IPS-NIHi11 (cell line): ENCODE data around the gene SPRED2.

Source experiments
- DNase-seq: peaks from one replicate; pipeline ENCODE4 v3.0.0; 2012; ENCODE audit warnings: mixed read lengths, low spot score

SPRED2 gene

DNA sequence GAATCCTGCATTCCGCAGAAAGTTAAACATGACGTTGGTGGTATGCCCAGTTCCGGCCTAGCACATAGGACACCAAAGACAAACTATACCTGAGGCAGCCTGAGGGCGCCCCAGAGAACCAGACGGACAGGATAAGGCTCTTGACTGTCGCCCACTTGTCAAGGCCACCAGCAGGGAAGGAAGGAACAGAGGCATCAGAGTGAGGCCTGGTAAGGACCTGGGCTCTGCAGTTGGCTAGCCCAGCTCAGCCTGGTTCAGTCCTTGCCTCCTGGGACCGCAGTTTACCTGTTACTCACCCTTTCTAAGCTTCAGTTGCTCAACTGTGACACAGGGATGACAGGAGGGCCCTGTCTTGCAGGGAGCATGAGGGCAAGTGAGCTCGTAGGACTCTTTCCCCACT lies 122.7 kb downstream of the SPRED2 start:
- DNase-seq: no peak

DNA sequence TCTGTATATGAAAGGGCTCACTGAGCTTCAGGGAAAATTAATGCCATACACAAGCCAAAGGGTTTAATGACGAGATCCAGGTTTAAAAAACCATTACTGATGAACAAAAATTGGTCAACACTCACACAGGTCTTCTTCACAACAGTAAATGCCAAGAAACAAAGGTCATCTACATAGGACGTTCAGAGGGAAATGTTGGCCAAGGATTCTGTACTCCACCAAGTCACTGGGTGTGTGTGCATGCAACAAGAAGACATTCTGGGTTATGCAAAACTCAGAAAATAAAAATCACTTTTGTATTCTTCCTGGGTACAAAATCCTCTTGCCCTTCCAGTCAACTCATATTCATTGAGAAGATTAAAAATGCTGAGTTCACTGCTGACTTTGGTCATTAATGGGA lies 126.5 kb downstream of the SPRED2 start:
- no peak for DNase-seq

DNA sequence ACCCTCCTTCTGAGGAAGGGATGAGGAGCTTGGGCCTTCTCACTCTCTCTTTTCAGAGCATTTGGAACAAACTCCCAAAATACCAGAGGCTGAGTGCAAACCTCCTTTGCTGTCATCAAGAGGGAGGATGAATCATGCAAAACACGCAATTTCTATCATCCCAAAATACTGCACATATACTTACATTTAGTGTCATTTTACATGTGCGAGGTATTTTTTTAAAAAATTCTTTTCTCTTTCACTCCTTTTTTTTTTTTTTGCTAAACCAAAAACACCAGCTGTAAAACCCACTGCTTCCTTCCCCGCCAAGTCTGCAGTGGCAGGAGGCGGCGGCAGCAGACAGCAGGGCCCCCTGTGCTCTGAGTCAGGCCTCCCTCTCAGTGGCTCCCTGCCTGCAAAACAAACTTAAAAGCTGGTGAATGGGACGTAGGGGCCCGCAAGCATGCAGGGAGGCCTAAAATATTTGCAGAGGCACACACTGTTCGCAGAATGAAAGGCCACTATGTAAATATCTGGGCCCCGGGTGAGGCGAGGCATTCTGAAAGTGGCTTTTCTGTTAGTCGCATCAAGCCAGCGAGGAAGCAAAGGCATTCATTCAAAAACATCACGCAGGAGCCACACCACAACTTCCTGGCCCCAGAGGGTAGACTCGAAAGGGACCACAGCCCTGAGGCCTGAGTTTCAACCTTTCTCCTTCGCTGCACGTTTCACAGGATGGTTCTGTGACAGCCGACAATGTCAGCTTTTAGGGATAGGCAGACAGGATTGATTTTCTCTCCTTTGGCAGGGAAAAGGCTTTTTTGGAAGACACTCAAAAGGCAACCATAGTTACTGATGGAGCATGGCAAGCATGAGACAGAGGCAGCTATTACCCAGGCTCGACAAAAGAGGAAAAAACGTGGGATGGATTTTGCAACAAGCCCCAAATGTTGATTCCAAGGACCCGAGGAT lies 131.4 kb downstream of the SPRED2 start:
- DNase-seq: peak; percentile 72

DNA sequence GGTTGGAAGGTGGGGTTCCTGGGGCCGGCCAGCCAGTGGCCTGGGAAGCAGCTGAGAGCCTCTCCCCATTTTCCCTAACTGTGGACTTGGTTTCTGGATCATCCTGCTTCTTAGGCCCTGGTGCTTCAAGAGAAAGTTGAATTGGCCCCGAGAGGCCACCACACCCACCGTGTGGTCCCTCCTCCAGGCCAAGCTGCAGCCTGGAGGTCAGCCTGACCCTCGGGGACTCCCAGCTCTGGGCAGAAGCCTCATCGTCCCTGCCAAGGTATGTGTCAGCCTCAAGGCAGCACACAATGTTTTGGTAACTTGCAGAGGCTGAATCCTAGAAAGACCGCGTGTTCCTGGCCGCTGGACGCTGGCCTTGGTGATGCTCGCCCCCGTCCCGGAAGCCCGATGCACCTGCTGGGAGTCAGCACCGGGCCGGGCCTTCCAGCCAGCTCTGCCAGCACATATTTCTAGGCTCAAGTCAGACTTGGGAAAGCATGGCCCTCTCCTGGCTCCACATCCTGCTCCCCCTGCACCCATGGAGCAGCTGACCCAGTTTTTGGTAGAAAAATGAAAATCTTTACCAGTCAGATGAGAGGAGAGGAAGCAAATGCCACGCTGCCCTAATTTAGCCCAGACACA lies 132.2 kb downstream of the SPRED2 start:
- DNase-seq: peak; percentile 35

DNA sequence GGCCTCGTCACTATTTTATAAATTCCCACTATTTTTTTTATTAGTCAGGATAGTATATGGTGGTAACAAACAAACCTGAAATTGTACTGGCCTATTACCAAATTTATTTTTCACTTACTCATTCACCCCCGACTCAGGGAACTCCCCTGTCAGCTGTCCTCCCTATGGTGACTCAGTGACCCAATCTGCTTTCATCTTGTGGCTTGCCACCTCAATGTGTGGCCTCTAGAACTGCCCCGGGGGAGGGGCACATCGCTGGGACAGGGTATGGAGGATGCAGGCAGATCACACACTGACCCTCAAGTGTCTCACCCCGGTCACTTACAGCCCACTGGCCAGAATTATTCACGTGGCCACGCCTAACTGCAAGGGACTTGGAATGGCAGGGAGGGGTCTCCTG lies 133.2 kb downstream of the SPRED2 start:
- no peak for DNase-seq

DNA sequence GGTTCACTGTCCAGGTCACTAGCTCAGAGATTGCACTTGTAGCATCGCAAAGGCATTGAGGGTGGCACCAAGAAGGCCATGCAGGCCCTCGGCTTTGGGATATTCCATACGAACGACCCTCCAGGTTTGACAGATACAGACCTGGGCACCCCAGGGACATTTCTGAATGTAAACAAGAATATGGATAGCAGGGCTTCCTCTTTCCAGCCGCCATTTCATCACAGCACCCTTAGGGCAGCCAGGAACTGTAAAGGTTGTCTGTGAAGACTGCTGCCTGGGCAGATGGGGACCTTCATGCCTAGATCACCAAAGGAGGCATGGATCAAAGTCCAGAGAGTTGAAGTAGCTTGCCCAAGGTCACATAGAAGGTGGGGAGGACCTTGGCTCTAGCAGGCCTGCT lies 134.3 kb downstream of the SPRED2 start:
- no peak for DNase-seq

DNA sequence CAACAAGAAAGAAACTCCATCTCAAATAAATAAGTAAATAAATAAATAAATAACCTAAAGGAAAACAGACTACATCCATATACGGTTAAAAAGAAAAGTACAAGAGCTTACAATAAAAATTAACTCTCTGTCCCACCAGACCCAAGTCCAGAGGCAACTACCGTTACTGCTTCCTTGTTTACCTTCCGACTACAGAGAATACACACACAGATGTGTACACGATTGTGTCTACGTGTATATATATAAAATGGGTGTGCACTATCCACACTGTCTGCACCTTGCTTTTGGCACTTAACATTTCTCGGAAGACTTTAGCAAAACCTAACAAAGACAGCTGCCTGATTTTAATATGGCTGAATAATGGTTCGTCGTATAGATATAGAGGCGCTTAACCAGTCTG lies 134.9 kb downstream of the SPRED2 start:
- no peak for DNase-seq

DNA sequence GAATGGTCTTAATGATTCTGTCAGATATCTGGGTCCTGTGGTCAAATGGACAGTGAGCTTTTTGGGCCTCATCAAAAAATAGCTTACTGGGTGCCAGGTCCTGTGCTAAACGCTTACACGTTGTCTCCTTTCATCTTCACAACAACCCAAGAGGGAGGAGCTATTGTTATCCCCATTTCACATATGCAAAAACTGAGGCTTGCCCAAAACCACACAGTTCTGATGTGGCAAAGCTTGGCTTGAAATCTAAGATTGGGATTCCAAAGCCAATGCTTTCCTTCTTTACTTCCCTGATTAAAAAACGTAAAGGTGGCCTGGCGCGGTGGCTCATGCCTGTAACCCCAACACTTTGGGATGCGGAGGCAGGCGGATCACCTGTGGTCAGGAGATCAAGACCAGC lies 135.4 kb downstream of the SPRED2 start:
- no peak for DNase-seq

DNA sequence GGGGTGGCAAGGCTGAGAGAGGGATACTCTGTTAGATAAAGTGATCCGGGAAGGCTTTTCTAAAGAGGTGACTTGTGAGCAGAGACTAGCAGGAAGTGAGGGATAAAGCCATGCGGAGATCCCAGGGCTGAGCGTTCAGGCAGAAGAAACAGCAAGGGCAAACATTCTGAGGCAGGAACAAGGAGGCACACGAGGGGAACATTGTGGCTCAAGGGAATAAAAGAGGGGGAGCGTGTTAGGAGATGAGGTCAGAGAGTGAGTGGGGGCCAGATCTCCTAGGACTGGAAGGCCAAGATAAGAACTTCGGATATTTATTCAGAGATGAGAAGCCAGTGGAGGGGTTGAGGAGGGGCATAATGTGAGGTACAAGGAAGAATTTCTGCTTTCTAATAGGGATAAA lies 137.7 kb downstream of the SPRED2 start:
- DNase-seq: no peak

DNA sequence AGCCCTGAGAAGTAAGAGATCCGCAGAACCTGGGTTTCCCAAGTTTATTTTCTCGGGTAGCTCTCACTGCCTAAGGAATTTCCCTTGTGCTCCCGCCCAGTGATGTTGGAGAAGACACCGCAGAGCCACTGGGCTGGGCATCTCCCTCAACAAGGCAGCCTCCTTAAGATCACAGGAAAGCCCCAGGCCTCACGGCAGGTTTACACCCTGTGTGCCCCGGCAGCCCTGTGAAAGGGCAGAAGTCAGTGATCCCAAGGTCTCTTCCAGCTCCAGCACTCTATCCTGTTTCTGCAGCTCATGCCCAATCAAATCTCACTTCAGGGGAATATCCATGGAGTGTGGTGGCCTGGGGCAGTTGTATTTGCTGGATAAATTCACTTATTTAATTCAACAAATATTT lies 138.3 kb downstream of the SPRED2 start:
- no peak for DNase-seq

DNA sequence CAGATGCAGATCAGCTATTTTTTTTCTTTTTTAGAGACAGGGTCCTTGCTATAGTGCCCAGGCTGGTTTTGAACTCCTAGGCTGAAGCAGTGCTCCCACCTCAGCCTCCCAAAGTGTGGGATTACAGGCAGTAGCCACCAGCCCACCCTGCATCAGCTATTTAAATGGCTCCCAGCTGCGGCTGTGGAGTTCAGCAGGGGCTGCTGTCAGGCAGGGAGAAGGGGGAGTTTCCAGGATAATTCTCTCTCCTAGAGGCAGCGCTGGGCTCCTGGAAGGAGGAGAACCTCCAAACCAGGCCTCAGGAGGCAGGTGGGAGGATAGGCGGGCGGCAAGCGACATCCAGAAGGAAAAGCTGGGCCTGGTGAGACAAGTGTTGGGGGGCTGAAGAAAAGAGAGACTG lies 139.0 kb downstream of the SPRED2 start:
- no peak for DNase-seq

DNA sequence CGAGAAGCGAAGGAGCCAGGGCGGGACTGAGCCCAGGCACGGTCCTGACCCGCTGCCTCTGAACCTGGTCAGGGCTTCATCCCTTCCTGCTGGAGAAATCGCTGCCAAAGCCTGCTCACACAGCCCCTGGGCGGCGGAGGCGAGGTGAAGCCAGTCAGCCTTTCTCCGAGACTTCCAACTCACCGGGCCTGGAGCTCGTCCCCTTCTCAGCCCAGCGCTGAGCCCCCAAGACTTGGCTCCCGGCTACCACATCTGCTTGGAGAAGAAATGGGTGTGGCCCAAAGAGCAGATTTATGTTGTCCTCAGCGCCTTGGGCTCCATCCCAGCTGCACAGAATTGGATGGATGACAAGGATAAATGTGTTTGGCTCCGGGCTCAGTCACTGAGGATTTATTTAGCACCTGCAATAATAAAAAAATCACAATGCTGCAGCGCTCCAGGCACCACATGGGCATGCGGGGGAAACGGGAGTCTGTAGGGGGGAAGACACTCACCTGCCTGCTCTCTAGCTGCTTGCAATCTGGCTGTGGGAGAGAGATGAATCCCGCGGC lies 139.9 kb downstream of the SPRED2 start:
- no peak for DNase-seq

DNA sequence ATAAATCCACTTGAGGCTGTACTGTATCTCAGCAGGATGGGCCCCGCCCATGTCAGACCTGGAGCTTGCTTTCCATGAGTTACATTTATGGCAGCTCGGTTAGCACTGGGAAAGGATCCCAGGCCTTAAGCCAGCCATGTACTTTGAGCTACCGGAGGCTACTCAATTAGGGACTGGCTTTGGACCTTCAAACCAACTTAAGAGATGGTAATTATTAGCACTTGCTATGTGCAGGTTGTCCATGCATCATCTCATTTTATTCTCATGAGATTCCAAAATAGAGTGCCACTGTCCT lies 140.3 kb downstream of the SPRED2 start:
- DNase-seq: no peak

DNA sequence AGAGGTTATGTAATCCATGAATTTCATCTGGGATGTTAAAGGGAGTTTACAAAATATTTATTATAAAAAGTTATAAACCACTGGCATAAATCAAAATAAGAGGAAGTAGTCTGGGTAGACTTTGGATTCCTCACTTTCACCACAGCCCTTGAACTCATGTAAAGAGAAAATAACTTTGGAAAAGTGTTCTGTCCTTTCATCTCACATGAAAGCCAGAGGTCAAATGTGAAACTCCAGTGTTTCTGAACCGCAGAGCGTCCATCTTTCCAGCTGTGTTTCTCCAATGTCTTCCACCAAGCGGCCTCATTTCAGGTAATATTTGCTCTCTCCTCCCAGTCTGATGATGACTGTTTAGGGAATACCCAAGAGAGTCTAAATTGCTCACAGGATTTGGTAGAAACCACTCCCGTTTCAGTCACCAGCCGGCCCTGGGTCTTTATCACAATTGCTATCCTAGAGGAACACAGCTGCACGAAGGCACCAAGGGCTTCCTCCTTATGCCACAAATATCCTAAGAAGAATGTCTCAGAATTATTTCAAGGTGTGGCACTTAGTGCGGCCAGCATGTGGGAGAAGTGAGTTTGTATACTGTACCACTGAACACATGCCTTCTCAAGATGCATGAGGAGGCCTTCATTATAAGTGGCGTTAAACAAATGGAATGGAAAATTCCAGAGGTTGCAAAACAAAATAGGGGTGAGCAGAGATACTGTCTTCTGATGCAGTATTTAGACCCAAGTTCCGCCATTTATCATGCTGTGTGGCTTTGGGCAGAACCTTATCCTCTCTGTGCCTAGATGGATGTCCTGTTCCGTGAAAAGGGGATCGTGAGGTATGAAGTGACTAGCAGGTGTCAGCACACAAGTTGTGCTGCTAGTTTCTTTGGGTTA lies 140.9 kb downstream of the SPRED2 start:
- no peak for DNase-seq

DNA sequence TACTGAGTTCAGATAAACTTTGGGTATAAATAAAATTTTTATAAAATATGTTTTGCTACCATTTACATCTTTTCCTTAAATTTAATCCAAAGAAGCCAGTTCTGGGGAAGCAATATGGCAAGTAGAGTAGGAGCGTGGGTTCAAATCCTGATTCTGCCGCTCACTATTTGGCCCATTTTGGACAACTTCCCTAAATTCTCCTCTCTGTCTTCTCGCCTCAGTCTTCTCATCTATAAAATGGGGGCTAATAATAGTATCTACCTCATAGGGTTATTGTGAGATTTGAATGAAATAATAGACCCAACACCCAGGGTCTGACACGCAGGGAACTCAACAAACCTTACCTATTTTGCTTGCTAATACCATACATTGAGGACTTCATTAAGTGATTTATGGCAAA lies 145.0 kb downstream of the SPRED2 start:
- no peak for DNase-seq

DNA sequence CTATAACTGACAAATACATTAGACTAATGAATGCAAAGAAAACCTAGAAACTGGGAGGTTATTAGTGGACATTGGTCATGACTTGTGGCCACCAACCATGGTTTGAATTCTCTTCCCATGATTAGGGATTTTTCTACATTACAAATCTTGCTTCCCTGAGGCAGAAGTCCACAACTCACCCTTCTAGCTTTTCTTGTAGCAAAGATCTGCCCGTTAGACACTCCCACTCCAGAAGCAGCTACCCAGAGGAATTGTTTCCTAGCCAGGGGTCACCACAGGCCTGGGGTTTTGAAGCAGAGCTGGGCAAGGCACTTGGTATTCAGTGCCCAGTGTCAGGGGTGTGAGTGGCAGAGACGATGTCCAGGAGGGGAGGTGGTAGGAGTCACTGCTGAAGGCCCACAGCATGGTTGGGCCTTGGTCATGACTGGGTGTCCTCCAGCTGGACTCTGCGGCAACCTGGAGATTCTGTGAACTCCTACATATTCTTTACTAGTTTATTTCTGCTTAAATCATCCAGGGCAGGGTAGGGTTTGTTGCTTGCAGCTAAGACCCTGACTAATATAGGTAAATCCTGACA lies 149.8 kb downstream of the SPRED2 start:
- DNase-seq: no peak

DNA sequence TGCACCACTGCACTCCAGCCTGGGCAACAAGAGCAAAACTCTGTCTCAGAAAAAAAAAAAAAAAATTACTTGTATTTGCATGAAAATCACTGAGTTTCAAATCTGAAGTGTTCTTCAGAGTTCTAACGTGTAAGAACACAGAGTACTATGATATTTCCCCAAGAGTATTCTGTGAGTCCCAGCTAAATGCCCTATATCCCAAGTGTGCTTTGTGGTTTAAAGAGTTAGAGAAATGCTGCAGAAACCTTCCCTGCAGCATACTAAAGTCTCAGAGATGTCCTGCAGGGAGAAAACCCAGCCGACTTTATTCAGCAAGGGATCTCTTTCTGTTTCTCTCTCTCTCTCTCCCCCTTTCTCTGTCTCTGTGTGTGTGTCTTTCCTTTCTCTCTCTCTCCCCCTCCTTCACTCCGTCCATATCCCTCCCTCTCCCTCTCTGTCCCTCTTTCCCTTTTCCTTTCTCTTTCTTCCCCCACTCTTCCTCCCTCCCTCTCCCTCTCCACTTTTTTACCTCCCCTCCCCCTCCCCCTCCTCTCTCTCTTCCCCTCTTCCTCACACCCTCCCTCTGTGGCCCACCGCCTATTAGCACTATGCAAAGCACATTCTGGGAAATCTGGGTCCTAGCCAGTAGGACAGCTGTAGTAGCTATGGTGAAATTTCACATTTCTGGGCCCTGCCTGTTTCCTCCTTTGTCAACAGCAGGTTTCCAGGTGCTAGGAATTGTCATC lies 150.6 kb downstream of the SPRED2 start:
- DNase-seq: no peak

DNA sequence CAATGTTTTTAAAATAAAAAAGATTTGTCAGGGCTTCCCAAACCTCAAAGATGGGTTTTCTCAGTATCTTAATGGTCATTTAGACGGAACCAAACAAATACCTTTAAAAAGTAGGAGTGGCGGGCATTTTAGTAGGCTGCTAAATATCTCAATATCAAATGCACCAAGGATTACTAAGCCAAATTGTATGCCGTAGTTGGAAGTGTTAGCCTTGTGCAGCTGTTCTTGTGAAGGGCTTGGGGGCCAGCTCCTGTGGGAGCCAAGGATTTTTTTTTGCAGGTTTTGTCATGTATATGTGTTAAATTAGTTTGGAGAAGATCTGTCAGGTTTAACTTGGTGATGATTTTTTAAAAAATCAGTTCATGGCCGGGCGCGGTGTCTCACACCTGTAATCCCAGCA lies 152.6 kb downstream of the SPRED2 start:
- no peak for DNase-seq

DNA sequence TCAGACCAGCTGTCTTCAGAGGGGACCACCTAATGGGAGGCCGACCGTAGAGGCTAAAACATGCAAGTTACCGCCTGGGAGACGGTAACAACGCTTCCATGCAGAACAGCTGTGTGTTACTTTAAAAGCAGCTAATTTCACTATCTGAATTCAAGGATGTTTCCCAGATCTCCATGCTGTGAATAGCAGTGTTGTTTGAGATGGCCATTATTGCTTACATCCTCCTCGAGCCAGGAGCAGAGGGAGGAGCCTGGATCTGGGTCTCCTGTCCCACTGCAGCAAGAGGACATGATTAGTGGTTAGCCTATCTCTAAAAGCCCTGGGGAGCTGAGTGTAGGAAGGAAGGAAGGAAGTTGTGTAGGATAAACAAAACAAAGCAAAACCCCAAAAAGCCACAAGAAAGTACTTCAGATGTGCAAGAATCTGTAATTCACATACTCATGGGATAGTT lies 153.8 kb downstream of the SPRED2 start:
- no peak for DNase-seq

DNA sequence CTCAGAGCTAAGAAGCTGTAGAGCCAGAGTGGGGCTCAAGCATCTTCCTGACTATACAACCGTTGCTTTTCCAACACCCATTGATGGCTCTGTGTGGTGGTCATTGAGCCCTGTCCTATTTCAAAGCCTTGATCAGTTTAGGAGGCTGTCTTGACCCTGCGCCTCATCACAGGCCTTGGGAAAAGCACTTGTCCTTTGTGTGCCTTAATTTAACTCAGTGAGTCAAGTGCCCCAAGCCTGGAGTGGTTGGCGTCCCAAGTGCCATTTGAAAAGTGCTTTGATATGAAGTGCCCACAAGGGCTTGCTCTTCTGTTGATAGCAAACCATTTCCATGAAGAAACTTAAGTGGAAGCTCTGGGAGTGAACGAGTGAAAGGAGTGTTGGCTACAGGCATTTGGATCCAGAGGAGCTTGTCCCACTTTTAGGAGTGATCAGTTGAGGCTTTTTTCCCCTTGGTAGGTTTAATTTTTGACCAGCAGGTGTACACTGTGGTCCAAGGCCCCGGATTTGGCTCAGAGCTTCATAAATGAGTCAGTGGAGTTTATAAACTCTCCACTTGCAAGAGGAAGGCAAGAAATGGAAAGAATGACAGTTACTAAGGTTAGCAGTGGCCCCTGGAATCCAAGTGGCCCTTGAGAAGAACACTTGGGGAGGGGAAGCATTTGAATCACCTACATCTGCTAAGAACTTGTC lies 154.5 kb downstream of the SPRED2 start:
- no peak for DNase-seq

DNA sequence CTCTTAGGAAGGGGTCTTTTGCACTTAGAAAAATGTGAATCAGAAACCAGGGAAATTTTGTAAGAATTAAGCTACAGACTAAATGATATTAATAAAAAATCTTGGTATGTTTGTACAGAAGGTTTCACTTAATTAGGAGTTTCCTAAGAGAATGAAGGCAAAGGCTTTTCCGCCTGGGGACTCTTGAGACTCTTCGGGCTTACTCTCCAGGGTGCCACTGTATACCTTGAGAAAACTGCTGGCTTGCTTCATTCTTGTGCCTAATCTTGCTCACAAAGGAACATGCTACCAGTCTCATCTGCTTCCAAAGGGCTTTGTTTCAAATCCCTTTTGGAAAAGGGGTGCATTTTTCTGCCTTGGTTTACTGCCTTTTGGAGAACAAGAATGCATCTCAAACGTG lies 155.3 kb downstream of the SPRED2 start:
- no peak for DNase-seq
